Activated CD8-positive, alpha-beta memory T cell treated with anti-CD3 and anti-CD28 coated beads, Interleukin-2, amount 50 U/mL, for 1 hour (primary cell): ENCODE results near the gene KCTD18.

ENCODE experiments used
- DNase-seq: peaks from one replicate; pipeline ENCODE4 v3.0.0-alpha.2; 2020; ENCODE audit errors: extremely low read depth

KCTD18 gene

DNA sequence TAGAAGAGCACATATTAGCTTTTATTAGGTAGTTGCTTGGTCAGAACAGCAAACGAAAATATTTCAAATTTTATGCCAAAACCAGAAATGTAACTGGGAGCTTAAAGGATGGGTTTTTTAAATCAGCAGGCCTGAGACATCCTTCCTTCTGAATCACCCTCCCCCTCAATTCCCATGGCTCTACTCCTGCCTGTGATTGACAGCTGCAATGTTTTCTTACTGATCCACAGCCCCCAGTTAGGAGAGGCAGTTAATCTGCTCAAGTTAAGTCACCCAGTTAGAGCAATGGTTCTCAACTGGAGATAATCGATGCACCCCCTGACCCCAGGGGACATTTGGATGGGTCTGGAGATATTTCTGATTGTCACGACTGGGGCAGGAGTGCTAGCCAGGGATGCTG, 24.9 kb downstream of the KCTD18 start:
- DNase-seq: no peak

DNA sequence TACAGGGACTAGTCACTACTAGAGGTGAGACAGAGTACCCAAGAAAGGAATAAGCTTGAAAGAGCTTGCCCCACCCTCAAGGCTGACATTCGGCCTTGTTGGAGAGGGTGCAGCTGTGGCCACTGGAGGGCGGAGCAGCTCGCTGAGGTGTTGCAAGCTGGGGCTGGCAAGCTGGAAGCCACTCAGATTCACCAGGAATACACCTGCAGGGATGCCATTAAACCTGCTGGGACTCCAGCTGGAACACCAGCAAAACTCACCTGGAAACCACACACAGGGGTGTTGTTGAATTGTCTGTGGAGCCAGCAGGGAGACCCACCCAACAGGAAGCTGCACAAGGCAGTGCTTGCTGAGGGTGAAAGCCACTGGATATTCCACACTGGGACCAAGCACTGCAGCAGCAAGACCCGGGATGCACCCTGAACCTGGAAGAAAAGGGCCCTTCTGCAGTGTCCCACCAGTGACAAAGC, 26.1 kb downstream of the KCTD18 start:
- DNase-seq: no peak

DNA sequence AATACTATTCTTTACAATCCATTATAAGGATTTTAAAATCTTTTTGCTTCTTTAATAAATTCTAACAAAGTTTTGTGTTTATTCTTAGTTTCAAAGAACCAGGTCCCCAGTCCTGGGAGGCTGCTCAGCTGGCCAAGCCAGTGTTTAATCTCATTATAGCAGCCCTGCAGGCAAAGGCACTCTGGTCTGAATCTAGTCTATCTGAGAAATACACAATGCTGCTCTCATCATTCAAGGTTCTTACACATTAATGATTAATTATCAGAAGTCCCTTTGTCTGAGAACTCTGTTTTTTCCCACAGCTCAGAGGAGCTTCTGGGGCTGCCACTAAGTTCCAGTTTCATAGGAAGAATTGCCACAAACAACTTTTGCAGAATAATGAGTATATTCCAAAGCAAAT, 27.7 kb downstream of the KCTD18 start:
- no peak for DNase-seq

DNA sequence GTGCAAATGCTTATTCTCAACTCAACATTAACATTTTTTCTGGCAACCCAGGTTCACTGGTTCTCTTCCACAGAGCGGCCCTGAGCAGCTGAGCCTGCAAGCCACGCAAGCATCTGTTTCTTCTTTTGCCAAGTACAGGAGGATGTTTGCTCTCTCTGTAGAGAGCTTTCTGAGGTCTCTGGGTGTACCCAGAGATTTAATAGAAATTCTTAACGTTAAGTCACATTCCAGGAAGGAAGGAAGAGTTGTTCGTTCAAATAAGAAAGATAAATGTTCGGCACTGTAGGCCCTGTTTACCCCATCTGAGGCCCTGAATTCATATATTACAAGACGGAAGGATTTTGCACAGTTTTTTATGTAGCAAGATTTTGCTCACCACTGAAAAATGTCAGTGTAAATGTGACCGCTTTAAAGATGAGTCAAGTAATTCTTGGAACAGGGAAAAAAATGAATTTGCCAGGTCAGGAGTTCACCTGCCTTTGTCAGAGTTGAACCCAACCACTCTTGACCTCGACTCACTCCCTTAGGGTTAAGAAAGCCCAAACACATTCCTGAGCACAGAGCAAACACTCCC, 30.1 kb downstream of the KCTD18 start:
- DNase-seq: no peak

DNA sequence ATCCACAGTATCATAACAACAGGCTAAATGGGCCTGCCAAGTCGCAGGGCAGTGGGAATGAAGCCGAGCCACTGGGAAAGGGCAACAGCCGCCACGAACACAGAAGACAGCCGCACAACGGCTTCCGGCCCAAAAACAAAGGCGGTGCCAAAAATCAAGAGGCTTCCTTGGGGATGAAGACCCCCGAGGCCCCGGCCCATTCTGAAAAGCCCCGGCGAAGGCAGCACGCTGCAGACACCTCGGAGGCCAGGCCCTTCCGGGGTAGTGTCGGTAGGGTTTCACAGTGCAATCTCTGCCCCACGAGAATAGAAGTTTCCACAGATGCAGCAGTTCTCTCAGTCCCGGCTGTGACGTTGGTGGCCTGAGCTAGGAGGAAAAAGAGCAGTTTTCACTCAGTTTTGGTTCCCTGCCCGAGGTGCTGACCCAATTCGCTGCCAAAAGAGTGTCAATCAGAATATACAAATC, 32.2 kb downstream of the KCTD18 start:
- DNase-seq: no peak

DNA sequence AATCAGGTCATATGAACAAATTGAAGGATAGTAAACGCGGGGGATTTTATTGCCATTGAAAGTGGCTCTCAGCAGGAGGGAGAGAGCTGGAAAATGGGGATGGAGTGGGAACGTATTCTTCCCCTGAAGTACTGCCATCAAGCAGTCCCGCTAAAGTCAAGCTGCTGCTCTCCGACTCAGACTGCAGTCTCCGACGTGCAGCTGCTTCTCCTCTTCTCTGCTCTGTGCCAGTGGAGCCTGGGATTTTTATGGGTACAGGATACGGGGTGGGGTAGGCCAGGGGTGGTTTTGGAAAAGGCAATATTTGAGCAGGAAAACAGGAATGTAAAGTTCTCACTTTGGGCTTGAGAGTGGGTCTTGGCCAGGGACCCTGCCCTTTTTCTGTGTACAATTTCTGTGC, 33.0 kb downstream of the KCTD18 start:
- DNase-seq: no peak

DNA sequence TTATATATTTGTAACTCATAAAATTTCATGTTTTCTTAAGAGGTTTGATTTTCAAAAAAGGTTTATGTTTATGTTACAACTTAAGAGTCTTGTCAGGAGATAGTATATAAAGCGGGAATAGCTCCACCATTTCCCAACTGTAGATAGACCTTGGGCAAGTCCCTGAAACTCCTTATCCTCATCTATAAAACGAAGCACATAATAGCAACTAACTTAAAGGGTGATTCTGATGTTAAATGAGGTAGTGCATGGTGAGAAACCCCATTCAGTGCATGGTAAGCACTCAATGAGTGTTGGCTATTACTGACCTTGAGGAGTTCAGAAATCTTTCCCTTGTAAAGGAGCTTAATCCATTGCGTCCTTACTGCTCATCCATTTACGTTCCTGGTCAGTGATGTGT, 34.1 kb downstream of the KCTD18 start:
- no peak for DNase-seq

DNA sequence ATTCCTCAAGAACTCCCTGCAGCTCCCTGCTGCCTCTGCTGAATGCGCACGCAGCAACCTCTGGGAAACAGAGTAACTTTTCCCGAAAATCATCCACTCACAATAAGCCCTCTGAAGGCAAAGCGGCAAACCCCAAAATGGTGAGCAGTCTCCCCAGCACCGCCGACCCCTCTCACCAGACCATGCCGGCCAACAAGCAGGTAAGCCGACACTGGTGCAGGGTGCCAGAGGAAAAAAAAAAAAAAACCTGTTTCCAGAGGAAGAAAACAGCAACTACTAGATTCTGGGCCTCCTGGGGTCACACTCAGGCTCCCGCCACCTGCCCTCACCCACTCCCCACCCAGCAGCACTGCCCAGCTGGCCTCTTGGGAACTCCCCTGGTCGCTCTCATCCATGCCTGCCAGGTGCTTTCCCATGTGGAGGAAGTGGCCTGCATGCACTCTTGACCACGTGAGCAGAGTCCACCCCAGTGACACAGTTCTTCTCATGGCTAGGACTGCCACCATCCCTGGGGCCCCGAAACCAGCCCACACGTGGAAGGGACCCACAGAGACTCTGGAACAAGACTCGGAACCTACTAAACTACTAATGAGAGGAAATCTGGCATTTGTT, 36.9 kb downstream of the KCTD18 start:
- no peak for DNase-seq

DNA sequence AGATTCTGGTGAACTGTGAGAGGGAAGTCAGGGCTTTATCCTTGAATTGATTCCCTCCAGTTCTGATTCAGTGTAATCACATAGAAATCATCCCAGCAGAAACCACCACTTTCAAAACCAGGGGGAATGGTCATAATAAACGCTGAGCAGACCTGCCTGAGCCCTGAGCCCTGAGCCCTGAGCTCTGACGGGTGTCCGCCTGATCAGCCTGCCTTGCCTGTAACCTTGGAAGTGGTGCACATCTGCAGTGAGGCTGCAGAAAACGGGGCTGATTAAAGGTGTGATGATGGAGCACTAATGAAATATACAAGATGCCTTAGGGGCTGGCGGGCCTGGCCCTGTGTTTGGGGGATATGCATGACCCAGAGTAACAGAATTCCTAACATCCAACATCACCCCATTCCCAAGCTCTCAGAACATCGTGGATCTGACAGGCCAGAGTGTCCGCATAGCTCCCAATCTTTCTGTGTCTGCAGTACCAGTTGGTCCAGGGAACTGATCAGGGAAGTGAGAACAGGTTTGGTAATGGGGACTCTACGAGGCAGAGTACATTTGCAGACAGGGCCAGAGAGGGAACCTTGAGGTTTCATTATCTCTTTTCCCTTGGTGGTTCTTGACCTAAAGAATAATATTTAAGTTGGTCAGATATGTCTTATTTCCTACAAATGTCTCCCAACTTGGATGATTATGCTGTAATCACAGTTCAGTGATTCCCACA, 37.8 kb downstream of the KCTD18 start:
- DNase-seq: no peak

DNA sequence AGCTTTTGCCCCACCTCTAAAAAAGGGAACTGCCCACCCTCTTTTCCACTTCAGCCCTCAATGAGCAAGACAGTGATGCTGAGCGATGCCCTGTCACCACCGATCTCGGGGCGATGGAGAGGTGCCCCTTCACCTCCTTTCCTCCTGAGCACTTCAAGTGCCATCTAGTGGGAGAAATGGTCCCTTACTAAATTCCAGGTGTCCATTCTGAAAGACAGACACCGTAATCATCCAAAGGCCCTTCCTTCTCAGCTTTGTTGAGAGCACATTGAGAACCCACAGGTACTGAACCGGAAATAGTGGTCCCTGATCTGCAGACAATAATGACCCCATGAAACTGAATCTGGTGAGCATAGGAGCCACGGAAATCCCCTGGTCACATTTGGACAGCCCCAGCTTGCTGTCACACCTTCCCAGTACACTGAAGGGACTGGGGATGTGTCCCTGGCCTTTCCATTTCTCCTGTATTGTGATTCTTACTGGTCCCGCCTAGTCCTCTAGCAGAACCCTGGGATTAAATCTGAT, 38.5 kb downstream of the KCTD18 start:
- no peak for DNase-seq

DNA sequence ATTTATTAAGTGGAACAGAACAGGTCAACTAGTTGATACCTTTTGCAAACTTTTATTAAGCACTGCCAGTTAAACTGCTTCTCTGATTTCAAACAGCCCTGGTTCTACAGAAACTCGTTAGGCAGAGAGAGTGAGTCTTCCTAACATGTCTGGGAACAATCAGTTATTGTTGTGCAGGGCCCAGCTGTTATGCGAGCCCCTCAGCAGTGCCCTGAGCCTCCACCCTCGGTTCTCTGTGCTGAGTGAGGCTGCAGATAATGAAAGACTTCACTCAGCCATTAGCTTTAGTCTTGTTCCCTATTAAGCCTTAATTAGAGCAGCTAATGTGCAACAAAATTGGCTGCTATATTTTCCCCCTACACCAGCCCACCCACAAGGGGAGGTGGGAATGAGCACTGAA, 39.6 kb downstream of the KCTD18 start:
- no peak for DNase-seq

DNA sequence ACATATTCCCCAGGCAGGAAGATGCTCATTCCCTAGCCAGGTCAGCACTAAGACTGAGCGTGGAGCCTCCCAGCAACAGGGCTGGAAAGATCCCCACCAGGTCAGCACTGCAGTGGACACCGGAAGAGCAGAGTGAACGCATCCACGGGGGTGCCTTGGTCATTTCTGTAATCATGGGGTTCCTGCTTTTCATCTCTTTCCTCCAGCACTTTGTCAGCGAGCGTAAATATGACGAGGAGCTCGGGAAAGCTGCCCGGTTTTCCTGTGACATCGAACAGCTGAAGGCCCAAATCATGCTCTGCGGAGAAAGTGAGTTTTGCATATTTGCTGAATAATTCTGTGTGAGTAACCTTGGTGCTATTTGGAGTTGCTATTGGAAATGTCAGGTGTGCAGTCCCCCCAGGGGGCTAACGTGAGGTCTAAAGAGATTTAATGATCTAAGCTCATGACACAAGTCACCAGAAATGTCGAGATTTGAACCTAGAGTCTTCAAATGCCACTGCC, 40.1 kb downstream of the KCTD18 start:
- DNase-seq: no peak

DNA sequence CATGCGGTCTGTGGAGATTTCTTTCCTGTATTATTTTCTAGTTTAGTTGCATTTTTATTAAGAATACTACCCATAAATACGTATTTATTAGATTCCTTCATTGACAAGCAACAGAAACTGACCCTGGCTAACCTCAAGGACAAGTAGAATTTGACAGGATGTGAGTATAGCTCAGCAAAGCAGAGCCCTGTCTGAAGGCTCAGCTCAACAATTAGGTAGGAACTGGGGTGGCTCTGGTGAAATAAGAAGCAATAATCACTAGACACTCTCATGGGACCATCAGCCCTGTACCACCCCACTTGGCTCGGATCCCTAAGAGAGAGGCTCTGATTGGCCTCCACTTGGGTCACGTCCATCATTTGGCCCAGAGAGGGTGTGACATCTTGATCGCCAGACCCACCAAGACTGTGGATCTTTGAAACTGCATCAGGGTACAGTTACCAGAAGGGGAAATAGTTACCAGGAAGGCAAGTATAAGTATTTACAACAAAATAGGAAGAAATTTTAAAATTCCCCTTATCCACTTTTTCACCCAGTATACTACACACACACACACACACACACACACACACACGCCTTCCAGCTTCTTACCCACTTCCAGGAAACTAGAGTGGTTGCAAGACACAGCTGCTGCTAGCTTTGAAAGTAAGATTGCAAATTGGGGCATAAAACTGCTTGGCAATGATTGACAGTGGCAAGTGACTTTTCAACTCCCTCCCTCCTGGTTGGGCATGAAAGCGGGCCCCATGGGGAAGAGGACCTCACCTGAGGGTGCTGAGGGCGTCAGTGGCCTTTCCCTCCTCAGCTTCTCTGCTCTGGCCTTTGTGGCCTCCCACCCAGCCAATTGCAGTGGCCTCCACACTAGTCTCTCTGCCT, 41.8 kb downstream of the KCTD18 start:
- DNase-seq: no peak

DNA sequence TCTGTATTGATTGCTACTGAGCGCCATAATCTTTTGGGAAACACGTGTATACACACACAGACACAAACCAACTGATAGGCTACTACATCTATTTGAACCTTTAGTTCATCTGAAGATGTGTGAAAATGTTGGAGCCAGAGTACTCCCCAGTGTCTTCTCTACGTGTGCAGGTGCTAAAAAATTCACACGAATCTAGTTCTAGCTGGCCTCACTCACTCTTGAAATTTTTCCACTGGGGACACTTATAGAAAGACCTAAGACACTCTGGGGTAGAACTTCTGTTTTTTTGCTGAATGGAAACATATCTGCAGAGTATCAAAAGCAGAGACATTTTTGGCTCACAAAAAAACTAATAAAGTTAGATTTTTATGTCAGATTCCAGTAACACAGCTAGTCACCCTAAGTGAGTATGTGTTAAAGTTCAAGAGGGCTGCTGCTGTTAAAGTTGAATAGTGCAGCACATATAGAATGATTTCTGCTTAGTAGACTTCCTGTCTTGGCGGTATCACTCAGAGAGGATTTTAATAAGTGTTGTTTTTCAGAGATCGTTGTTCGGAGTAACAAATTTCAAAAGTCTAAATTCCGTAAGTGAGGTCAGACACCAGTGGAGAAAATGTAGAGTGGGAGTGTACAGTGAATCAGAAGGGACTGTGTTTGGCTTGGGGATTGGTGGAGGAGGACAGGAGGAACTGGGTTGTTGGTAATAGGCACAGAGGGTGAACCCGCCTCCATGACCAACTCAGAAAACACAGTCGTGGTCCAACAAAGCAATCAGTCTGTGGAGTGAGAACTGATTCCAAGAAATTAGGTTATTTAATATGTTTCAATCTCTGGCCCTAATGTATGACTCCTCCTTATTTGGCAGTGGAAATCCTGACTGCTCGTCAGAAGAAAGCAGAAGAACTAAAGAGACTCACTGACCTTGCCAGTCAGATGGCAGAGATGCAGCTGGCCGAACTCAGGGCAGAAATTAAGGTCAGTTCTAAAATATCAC, 43.1 kb downstream of the KCTD18 start:
- no peak for DNase-seq

DNA sequence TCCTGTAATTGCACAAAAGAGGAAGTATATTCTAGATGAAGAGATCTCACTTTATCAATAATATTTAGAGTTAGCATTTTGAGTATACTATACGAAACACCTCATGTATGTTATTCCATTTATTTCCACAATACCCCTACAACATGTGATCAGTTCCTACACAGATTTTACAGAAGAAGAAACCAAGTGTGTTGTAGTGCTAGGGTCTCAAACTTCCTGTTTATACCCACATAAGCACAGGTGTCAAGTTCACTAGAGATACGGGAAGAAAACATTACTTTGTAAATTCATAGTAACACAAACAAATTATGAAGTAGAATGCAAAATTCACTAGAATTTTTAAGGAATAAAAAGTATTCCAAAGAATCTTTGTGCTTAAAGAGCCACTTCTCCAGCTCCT, 46.4 kb downstream of the KCTD18 start:
- DNase-seq: no peak

DNA sequence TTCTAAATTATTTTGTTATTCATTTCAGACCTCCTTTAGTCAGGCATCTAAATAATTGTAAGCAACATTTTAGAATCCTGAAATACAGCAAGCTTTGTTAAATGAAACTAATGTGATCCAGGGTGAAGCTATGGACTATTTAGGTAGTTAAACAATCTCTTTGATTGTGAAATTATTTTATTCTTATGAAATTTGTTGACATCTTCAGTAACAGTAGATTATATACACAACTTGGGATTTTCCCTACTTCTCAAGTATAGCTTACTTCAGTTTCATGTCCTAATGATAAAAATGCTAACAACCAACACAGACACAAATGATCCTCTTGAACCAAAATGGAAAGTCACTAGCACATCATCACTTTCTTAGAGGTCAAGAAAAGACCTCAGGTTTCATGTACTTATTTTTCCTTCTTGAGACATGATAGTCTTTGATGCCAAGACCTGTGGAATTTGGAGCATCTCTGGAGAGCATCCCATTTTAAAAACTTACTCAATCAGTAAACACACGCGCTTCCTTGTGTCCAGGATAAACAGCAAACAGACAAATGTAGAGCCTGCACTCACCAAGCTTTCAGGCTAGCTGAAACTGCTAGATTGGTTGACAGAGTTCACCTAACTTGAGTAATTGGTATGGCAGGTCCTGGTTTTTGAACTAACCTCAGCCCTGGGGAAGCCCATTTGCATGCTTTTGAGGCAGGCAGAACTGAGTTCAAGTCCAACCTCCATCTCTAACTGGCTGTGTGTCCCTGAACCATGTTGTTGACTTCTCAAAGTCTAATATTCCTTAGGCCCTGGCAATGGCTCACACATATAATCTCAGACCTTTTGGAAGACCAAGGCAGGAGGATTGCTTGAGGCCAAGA, 47.8 kb downstream of the KCTD18 start:
- DNase-seq: no peak

DNA sequence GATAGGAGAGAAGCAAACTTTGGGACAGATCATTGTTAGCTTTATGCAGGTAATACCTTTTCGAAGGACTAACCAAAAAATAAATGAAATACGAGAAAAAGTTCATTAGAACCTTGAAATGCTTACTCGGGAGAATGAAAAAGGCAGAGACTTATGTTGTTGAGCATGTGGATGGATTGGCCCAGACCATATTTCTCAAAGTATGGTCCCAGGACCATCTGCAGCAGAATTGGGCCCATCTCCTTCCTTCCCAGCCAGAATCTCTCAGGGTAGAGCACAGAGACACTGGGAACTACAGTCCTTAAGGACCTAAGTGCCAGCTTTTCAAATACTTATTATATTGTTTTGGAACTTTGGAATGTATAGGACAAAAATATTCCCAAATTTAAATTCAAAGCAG, 50.8 kb downstream of the KCTD18 start:
- no peak for DNase-seq

DNA sequence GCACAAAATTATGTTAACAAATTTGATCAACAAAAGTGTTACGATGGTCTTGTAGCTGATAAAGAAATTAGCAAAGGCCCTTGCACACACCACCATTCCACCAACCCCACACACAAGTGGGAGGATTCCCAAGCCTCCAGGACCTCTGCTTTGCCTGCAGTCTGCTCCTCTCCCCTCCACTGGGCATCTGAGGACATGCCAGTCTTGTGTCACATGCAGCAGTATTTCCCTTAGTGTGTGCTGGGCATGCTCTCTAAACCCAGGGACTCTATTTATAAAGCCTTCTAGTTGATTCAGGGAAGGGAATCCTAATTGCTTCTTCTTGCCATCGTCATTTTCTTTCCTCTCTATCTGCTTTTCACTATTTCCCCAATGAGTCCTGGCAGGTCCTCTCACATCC, 53.3 kb downstream of the KCTD18 start:
- no peak for DNase-seq

DNA sequence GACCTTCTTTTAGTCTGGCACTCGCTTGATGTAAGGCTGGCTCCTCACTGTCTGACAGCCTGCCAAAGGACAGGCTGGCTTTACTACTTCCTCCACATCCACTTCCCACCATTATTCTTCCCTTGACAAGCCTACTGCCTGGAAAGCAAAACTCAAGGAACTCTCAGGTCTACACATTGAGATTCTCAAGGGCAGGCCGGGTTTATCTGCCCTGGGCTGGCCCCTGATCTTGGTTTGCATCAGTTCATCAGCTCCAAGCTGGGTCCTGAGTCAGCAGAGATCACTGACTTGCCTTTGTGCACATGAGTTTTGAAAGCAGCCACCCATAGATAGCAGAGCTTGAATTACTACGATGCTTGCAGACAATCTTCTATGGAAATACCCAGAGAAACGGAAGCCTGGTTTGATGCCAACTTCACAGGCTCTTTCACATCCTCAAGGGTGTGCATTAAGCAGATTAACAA, 53.9 kb downstream of the KCTD18 start:
- DNase-seq: no peak
